GM12878 (cell line): ENCODE measurements around the gene PRMT7.

Source experiments
- BACH1 ChIP-seq: fragments of 450-650 bp; IDR thresholded peaks from 2 replicates; pipeline ENCODE4 v1.6.1; 2017; ENCODE audit warnings: mild to moderate bottlenecking, borderline replicate concordance
- CTCF ChIP-seq, 3 experiments: IDR thresholded peaks in 2 of 3; conservative IDR thresholded peaks in 1 of 3; 2 replicates each; pipeline ENCODE4 v1.5.1; 2011; ENCODE audit warnings: low read depth in 3 of 3, low read length in 3 of 3, mild to moderate bottlenecking in 3 of 3, control low read depth in 2 of 3, moderate library complexity in 2 of 3, inconsistent platforms in 1 of 3, mixed read lengths in 1 of 3; ENCODE audit not compliant: control insufficient read depth in 2 of 3, insufficient read depth in 1 of 3; ENCODE audit errors: extremely low read depth in 1 of 3
- FOXK2 ChIP-seq: fragments of 450-650 bp; IDR thresholded peaks from 2 replicates; pipeline ENCODE4 v1.6.1; 2017; ENCODE audit warnings: mild to moderate bottlenecking, moderate library complexity

GRCh38 chr16:68328860-68329390 is 18.1 kb downstream of the PRMT7 start:
- no peak for TF ChIP-seq FOXK2
- TF ChIP-seq BACH1, result no peak
- no peak for TF ChIP-seq CTCF (IDR thresholded peaks at IDR 0.05 in 2 of 3, conservative IDR thresholded peaks at IDR 0.05 in 1 of 3; ENCODE audit: control insufficient read depth in 2 of 3, extremely low read depth in 1 of 3, insufficient read depth in 1 of 3, low read depth in 3 of 3, low read length in 3 of 3)
